Endometrial microvascular endothelial cells (primary cell): ENCODE measurements around the gene TNFRSF8. TPM values are rescaled to one million over a fixed set of nuclear protein-coding genes. Genes with fewer than 3 reads are reported as not detected.
"Not testable (repeated sequence)": the region's sequence is repeated elsewhere in the genome, so short reads cannot be mapped to it uniquely, and the experiment has no call there.

ENCODE experiments used
- in situ Hi-C: cut with HindIII; loops from 2 replicates; pipeline ENCODE4 v1.10.0; 2017; ENCODE audit warnings: low sequenced_read_pairs, low pct_unique_long_range_greater_than_20kb; ENCODE audit errors: inconsistent ontology term
- total RNA-seq: library from RNA; depleted of rRNA; stranded (reverse); fragments of >200 nt; gene quantifications from one replicate; pipeline ENCODE4 v1.2.3, GENCODE V29; 2015; ENCODE audit errors: inconsistent ontology term

TNFRSF8 gene
- total RNA-seq, 1 donor from 2014 or later: not detected

GRCh38 chr1:12080156-12080555 lies 17.1 kb downstream of the TNFRSF8 start:
- in situ Hi-C loops: no loop called here

GRCh38 chr1:12080773-12081556 lies 17.9 kb downstream of the TNFRSF8 start:
- in situ Hi-C loops: no loop called here

DNA sequence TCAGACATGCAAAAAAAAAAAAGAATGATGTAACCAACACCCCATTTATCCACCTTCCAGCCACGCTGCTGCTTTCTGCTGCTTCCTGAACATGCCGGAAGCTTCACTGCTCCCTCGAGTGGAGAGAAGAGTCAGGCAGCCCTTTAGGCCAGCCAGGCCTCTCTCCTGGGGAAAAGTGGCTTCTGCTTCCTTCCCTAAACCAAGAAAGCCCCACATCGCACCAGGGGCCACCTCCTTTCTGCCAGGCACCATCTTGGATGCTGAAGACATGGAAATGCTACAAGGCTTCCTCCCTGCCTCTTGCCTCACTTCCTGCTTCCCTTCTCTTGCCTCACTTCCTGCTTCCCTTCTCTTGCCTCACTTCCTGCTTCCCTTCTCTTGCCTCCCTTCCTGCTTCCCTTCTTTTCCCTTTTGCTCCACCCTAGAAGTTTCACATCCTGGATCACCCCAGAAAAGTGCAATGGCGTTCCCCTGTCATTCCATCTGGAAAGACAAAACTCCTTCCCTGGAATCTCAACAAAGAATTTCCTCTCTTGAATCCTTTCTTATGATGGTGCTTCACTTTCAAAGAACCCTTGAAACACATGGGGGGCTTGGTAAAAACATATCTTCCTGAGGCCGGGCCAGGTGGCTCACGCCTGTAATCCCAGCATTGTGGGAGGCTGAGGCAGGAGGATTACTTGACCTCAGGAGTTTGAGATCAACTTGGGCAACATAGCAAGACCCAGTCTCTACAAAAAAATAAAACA lies 18.7 kb downstream of the TNFRSF8 start:
- in situ Hi-C loops: no loop called here

DNA sequence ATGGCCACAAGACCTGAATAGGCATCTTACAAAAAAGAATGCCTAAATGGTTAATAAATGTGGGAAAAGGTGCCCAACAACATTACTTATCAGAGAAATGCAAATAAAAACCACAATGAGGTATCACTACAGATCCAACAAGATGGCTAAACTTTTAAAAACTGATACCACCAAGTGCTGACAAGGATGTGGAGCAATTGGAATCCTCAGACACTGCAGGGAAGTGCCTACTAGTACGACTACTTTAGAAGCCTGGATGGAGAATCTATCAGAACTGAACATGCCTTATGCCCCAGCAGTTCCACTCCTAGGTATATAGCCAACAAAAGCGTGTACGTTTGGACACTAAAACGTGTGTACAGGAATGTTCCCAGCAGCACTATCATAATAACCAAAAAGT lies 19.9 kb downstream of the TNFRSF8 start:
- in situ Hi-C loops: no loop called here

DNA sequence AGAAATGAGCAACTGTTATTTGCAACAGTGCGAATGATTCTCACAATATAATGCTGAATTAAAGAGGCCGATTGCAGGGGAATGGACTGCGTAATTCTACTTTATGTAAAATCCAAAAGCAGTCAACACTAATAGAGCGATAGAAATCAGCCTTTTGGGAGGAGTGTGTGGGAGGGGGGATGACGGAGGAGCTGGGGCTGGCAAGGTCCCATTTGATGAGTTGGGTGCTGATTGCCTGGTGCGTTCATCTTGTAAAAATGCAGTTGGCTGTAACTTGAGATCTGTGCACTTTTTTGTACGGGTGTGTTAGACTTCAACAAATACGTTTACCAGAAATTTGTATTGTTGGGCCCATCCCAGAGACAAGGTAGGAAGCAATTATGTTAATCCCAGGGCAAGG lies 20.7 kb downstream of the TNFRSF8 start:
- in situ Hi-C loops: no loop called here

DNA sequence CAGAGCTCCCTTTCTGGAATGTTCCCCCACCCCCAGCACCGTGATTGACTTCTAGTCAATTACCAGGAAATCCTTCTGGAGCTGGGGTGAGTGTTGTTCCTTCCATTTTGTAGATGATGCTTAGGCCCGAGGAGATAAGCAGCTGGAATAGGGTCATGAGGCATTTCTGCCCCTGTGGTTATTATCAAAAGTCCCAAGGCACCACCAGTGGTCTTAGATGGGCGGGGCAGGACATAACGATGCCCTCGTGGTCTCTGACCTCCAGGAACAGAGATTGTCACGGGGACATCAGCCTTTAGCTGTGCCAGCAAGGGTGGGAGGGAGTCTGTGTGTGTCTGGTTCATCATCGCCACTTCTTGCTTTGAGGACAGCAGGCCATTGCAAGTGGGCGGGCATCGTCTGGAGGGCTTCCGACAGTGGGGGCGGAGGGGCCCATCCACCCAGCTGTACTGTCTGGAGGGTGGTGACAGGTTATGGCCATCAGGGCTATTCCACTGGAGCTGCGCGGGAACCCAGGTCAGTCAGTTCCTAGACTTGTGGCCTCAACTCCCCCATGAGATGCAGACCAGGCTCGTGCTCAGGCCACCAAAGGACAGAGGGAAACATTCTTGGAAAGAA lies 22.6 kb downstream of the TNFRSF8 start:
- in situ Hi-C loops: no loop called here

GRCh38 chr1:12087797-12088314 lies 24.8 kb downstream of the TNFRSF8 start:
- in situ Hi-C loops: no loop called here

DNA sequence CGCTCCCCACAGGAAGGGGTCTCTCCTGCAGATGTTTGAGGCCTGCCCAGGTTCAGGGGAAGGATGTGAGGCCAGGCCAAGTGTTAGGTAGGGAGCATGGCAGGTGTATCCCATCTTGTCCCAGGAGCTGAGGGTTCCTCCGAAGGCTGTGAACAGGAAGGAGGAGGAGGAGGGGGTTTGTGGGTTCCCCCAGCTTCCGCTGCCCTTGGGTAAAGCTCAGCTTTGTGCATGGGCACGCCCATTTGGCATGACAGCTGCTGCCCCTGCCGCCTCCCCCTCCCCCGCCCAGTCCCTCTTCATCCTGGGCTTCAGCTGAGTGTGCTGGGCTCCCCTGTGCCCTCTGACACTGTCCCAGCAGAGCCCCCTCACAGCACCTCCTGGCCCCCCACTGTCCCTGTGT lies 25.5 kb downstream of the TNFRSF8 start:
- in situ Hi-C loops: no loop called here

DNA sequence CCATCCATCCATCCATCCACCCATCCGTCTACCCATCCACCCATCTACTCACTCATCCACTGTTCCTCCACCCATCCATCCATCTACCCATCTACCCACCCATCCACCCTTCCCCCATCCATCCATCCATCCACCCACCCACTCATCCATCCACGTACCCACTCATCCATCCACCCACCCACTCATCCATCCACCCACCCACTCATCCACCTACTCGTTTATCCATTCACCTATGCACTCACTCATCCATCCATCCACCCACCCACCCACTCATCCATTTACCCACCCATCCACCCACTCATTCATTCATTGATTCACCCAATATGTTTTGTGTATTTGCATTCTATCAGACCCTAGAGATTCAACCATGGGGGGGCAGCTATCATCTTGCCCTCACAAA lies 27.2 kb downstream of the TNFRSF8 start:
- in situ Hi-C loops: no loop called here

- in situ Hi-C loops: no loop called here
Observed at GRCh38 chr1:12091191-12091590, 28.1 kb downstream of the TNFRSF8 start.

- in situ Hi-C loops: no loop called here
Observed at GRCh38 chr1:12094180-12094579, 31.1 kb downstream of the TNFRSF8 start.

DNA sequence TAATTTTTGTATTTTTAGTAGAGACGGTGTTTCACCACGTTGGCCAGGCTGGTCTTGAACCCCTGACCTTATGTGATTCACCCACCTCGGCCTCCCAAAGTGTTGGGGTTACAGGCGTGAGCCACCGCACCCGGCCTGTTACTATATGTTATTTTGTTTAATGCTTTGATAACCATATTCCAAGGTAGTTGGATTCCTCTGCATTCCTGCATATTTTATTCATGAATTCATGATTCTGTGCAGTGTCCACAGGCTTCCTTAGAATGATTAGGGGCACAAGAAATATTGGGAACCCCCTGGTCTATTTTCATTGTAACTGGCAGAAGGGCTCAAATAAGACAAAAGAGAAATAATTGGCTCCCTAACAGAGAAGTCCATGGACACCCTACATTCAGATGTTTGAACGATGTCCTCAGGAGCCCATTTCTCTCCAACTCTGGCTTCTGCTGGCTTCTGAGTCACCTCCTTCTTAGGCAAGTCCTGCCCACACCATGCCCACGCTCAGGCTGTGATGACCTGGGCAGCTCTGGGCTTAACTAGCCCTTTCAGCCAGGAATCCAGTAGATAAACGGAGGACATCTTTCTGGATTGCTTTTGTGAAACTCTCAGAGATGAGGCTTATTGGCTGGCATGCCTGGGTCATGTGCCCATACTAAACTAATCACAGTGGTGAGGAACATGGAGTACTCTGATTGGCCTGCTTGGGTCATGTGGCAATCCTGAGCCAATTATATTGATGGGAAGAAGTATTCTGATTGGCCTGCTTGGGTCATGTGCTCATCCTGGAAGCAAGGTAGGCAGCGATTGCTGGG lies 32.6 kb downstream of the TNFRSF8 start:
- in situ Hi-C loops: no loop called here

- in situ Hi-C loops: no loop called here
Observed at GRCh38 chr1:12096615-12097014, 33.5 kb downstream of the TNFRSF8 start.

DNA sequence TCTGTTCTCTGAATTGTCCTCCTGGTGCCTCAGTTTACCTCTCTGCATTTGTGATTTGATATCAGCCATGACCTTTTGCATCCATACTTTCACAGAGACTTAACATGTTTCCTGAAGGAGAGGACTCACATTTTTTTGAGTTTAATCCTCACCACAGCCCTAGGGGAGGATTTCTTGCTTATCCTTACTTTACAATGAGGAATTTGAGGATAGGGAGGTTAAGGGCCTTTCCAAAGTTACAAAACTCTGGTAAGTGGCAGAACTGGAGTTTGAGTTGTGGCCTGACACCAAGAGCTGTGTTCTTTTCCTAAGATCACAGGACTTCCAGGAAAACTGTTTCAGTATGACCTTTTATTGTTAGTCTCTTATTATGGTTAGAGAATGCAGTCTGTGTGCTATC lies 34.2 kb downstream of the TNFRSF8 start:
- in situ Hi-C loops: no loop called here

DNA sequence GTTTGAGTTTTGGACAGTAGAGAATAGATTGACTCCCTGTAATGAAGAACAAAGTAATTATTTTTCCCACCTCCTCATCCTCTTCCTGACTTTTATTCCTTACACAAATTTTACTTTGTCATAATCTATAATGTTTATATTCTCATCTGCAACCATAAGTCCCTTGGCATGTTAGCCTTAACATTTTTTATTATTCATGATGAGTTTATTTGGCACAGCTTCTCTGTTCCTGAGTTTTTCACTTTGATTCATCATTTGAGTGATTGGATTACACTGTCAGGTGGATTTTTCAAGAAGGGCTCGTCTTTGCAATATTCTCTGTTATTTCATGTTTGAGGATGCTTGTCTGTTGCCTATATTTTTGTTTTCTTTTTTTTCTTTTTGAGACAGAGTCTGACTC lies 35.7 kb downstream of the TNFRSF8 start:
- in situ Hi-C loops: no loop called here

DNA sequence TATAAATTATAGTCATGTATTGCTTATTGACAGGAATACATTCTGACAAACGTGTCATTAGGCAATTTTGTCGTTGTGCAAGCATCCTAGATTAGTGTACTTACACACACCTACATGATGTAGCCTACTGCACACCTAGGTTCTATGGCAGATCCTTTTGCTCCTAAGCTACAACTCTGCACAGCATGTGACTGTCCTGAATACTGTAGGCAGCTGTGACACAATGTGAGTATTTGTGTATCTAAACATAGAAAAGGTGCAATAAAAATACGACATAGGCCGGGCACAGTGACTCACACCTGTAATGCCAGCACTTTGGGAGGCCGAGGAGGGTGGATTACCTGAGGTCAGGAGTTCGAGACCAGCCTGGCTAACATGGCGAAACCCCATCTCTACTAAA lies 36.5 kb downstream of the TNFRSF8 start:
- in situ Hi-C loops: no loop called here

GRCh38 chr1:12100071-12100470 lies 37.0 kb downstream of the TNFRSF8 start:
- in situ Hi-C loops: no loop called here

DNA sequence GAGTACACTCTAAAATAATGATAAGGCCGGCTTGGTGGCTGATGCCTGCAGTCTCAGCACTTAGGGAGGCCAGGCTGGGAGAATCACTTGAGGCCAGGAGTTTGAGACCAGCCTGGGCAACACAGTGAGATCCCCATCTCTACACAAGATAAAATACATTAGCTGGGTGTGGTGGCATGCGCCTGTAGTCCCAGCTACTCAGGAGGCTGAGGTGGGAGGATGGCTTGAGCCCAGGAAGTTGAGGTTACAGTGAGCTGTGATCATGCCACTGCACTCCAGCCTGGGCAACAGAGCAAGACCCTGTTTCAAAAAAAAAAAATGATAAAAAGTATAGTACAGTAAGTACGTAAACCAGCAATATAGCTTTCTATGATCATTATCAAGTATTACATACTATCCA lies 38.0 kb downstream of the TNFRSF8 start:
- in situ Hi-C loops: not testable (repeated sequence)

DNA sequence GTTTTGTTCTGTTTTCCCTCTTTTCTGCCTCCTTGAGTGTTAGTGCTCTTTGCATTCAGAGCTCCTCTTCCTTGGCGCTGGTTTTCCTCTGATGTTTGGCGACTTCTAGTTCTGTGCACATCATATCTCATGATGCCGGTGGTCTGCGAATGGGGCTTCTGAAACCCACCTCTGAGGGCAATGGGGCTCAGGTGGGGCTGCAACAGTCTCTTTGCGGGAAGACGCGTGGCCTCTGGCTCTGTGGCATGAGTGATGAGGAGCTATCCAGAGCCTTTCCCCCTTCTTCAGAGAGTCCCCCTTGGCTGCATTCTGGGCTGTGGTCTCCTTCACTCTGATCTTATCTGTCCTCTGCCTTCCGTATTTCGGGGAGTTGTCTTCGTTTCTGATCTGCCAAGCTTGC lies 39.0 kb downstream of the TNFRSF8 start:
- in situ Hi-C loops: no loop called here
